ENCODE results near the gene ADAMTS8.
A peak's percentile ranks its signal among the peaks of the same experiment; 100 is the strongest.
"Not testable (repeated sequence)": the region's sequence is repeated elsewhere in the genome, so short reads cannot be mapped to it uniquely, and the experiment has no call there.

ADAMTS8 gene

GRCh38 chr11:130459521-130459920, 31.1 kb upstream of the ADAMTS8 start:
- no peak for DNase-seq

GRCh38 chr11:130458410-130458729, 30.0 kb upstream of the ADAMTS8 start:
- DNase-seq = no peak

DNA sequence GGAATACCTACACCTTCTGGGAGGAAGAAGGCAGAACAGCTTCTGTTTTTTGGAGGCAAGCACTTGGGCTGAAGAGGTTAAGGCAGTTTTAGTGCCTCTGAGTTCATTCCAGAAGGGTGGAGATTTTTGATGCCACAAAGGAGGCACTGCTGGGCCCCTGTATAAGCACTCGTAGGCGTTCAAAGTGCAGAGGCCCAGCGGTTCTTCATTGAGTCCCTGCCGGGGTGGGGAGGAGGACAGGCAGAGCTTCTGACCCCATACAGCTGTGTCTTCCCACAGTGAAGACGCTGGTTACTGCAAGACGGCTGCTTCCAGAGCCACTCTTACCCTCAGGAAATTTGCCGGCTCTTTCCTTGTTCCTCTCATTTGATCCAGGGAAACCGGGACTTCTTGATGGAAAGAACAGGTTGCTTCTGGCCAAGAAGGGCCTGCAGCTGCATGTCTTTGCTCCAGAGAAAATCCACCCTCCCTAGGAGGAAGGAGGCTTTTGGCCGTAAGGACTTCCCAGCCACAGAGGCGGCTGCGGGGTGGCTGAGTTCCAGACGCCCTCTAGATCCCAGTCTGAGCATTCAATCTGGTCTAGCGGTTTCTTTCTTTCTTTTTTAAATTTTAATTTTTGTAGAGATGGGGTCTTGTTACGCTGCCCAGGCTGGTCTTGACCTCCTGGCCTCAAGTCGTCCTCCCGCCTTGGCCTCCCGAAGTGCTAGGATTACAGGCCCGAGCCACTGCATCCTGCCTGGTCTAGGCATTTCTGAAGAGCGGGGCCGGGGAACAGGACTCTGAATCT, 29.4 kb upstream of the ADAMTS8 start:
- no peak for DNase-seq

DNA sequence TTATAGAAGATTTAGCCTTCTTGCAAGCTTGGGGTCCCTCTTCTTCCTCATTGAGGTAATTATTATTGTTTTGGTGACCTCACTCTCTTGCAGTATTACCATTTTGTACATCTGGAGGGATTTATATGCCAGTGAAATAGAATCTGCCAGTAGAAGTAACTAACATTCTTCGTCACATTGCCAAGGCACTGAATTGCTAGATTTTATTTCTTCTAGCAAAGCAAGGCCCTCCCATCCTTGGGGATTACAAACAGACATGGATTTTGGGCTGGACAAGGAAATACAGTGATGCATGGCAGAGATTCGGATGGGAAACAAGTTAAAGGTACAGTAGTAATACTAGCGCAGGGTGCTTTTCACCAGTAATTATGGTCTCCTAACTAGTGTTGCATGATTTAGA, 27.9 kb upstream of the ADAMTS8 start:
- no peak for DNase-seq

DNA sequence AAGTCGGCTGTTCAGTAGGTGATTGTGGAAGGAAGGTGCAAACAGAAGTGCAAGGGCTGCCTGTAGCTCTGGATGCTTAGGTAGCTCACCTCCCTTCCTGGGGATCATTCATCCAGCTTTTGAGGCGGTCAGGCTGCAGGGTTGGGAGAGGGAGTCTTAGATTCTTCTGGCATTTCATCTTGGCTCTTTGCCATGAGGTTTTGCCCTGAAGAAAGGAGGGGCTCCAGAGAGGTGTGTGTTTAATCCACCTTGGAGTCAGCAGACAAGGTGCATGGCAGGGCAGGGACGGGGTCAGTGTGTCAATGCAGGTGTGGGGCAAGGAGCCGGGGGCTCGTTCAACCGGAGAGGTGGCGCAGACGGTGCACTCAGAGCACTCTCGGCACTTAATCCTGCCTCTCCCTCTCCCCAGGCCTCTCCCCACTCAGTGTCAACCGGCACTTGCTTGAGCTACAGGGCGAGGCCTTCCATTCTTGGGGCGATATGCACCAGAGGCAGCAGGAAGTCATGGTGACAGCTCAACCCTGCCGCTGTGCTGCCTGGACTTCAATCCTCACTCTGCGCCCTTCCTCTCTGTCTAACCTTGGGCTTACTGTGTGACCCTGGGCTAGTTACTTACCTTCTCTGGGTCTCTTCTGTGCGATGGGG, 27.2 kb upstream of the ADAMTS8 start:
- DNase-seq = no peak

DNA sequence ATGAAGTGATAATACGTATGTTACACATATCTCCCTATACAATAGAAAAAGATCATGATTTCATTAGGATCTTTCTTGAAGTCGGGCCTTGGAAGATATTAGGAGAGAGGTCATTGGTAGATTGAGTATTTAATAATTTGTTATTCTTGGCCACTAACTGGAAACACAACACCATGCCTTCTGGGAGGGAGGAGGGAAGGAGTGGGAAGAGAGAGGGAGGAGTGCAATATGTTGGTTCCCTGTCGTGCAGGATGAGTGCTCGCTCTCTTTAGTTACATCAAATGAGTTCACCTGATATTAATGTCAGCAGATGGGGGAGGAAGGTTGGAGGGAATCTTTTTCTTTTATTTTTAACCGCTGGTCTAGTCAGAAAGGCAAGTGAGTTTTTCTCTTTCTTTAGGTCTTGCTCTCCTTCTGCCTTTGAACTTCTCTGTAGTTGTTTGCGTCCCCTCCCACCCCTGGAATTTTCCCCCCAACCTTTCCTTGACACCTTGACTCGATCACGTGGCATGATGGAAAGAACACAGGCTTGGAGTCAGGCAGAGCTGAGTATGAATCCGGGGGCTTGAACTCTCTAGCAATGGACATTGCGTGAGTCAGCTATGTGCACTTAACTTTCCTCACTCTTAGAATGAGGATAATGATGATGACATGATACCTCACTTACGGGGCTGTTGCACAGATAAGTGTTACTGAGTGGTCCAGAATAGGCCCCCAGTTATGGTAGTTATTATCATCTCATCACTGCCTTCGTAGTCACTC, 26.3 kb upstream of the ADAMTS8 start:
- no peak for DNase-seq

- no peak for DNase-seq
Observed at GRCh38 chr11:130452940-130453339, 24.5 kb upstream of the ADAMTS8 start.

DNA sequence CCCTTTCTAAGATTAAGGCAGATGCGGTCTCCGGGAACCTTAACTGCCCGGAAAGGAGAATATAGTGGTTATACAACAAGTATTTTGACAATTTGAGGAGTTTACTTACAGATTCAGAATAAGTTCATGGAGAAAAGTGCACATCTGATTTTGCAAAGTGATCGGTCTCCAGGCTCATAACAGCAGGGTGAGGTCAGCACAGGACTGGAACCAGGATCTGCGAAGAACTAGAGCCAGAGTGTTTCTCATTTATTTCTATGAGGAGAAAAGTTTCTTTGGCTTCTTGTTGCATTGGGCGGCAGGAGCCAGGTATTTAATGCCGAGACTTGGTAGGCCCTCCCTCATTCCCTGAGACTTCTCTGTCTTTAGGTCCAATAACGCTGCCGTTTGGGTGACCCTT, 23.8 kb upstream of the ADAMTS8 start:
- no peak for DNase-seq

GRCh38 chr11:130451231-130452019, 23.0 kb upstream of the ADAMTS8 start:
- DNase-seq = no peak

DNA sequence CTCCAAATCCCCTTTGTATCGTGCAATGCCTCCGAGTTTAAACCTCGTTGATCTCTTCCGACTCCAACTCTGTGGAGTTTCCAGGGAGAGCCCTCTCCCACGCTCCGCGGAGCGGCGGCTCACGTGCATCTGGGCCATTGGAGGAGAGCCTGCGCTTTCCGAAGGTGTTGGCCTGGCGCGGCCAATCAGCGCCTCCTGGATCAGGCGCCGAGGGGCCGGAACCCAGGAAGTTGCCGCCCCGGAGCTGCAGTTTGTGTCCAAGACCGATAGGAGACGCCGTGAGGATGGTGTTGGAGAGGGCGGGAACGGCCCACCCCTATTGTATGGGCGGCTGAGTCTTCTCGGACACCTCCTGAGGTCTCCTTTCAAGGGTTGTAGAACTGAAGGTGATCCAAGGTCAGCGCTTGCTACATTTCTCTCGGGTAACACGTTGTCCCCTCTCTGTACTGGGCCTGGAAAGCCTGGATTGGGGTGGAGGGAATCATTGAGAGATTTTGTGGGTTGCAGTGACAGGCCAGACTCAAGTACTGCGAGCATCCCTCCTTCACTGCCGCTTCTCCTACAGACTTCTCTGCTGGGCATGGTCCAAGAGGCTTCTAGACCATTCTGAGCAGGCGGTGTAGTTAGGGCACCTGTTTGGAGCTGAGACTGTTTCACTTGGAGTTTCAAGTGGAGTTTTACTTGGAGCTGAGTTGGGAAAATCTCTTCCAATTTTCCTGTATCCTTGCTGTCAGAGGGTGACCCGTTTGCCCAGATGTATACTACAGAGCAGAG, 21.8 kb upstream of the ADAMTS8 start:
- no peak for DNase-seq

- no peak for DNase-seq
Observed at GRCh38 chr11:130449310-130449990, 21.0 kb upstream of the ADAMTS8 start.

DNA sequence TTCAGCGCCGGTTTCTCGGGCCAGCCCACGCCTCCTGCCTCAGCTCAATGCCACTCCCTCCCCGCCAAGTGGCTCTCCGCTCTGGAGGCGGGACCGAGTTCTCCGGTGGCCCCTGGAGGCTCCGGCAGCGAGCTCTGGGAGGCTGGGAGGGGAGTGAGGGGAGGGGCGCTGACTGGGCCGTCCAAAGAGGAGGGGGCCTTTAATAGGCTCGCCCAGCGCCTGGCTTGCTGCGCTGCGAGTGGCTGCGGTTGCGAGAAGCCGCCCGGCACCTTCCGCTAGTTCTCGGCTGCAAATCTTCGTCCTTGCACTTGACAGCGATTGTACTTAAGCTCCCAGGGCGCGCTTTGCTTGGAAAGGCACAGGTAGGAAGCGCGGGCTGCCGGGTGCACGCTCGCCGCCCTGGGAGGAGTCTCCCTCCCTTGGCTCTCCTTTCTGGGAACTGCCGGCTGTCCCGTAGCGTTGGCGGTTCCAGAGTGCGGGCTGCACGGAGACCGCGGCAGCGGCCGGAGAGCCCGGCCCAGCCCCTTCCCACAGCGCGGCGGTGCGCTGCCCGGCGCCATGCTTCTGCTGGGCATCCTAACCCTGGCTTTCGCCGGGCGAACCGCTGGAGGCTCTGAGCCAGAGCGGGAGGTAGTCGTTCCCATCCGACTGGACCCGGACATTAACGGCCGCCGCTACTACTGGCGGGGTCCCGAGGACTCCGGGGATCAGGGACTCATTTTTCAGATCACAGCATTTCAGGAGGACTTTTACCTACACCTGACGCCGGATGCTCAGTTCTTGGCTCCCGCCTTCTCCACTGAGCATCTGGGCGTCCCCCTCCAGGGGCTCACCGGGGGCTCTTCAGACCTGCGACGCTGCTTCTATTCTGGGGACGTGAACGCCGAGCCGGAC, 20.3 kb upstream of the ADAMTS8 start, which contains the start of gene ADAMTS15:
Gene ADAMTS15, plus strand, starts transcription at position 230 of the 894 bp plus-strand sequence. Its CDS starts 329 bp downstream, at position 559.
- peak in 1 of 2 donors; percentile 26 for DNase-seq

DNA sequence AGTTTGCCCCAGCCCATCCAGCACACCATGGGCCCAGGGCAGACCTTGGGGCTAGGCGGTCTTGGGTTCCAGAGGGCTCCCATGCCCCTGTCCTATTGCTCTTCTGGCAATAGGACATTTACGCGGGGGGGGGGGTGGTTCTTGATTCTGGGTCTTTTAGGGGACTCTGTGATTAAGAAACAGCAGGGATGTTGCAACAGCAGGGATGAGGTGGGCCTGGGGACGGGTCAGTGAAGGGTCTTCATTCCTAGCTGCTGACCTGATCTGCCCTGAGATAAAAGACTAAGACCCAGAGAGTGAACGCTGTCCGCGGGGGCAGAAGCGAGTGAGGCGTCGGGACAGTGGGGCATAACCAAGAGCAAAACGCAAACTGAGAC, 19.6 kb upstream of the ADAMTS8 start:
- DNase-seq = no peak

GRCh38 chr11:130445788-130446187, 17.4 kb upstream of the ADAMTS8 start:
- no peak for DNase-seq

DNA sequence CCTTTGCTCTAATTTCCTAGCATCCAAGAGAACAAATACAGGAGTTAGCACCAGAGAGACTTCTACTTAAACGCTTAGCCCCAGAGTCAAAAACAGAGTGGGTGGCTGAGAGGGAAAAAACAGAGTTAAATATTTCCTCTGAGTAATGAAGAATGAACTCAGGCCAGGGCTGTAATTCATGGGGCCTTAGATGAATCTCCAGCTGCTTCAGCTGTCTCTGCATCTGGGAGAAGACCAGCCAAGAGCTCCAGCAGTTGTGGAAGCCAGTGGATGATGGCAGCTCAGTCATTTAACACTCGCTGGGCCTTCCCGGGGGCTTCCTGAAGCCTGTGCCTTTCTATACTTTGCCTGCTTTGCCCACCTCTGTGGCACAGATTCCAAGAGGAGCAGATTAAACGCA, 14.3 kb upstream of the ADAMTS8 start:
- no peak for DNase-seq

DNA sequence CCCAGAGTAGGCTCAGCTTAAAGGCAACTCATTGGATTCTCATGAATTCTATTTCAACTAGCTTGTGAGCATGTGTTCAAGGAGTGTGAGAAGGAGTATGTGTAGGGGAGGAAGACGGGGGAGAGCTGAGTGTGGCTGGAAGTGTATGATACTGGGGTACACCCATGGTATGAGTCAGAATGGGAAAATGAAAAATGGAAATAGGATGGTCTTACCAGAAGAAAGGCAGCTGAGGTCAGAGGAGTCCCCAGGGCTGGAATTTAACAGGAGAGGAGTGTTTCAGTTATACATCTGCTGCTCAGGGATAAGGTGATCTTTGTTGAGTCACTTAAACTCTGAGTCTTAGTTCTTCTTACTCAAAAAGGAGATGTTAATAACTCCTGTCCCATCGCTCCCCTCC, 13.3 kb upstream of the ADAMTS8 start:
- no peak for DNase-seq

- no peak for DNase-seq
Observed at GRCh38 chr11:130439876-130440275, 11.5 kb upstream of the ADAMTS8 start.

DNA sequence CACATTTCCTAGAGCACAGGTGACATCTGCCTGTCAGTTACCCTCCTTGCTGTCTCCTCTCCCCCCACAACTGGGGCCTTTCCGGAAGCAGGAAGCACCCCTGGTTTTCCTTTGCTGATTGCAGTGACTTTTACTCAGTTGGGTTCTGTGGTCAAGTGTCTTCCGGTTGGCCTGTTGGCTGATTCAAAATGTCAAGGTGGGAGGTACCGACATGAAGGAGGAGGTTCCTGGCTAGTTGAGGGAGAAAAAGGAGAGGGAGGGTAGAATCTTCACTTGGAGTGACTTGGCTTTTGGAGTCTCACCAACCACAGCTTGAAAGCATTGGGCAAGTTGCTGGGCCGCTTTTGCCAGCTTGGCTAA, 10.7 kb upstream of the ADAMTS8 start:
- no peak for DNase-seq

- not testable (repeated sequence) for DNase-seq
Observed at GRCh38 chr11:130438401-130439159, 10.2 kb upstream of the ADAMTS8 start.

DNA sequence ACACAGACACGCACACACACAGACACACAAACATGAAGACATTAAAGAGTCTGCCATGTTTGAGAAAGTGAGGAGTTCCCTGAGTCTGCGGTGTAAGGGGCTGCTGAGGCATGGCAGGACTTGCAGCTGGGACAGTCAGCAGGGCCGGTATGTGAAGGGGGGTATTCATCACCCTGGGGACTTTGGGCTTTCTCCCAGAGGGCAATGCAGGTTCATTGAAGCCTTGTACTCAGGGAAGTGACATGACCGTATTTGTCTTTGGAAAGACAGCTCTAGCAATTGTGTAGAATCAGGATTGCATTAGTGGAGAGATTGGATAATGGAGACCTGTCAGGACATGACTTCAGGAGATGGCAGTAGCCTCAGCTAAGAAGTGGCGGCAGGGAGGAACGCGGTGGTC, 9.4 kb upstream of the ADAMTS8 start:
- no peak for DNase-seq
